ENCODE results near the gene GRAMD1A.
A peak's percentile ranks its signal among the peaks of the same experiment; 100 is the strongest.

GRAMD1A gene

DNA sequence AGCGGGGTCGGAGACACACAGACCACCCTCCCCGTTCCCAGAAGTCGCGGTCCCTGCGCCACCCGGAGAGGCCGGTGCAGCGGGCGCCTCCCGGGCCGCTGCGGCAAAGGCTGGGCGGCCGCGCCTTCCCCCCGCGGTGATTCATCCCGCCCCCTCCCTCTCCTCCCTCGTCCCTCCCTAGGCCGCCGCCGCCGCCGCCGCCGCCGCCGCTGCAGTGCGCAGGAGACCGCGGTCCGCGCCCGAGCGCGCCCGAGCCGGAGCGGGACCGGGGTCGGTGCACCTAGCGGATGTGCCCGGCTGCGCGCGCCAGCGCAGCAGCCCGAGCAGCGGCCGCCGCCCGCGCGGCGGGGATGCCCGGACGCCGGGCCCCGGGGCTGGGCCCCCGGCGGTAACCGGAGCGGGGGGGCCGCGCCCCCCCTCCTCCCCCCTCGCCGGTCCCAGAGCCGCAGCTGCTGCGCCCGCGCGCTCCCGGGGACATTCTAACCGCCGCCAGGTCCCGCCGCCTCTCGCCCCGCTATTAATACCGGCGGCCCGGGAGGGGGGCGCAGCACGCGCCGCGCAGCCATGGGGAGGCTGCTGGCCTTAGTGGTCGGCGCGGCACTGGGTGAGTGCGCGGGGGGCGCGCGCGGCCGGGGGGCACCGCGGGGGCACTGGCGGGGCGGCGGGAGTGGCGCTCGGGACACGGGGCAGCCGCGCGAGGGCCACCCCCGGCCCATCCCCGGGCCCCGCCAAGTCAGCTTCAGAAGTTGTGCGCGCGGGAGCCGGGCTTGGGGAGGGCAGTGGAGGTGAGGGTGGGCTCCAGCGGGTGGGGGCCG lies 30.3 kb downstream of the GRAMD1A start, which contains the start of gene SCN1B:
Gene SCN1B (plus strand): TSS at position 214 of the 815 bp plus-strand sequence. CDS start 351 bp downstream, at position 565.
- Histone ChIP-seq H3K4me1 (peaks cover 0 to 21% (median 11%) of the 10 kb centered on the region in 4 donors), H3K4me3 (peak within 1 kb of the TSS; percentile 58 to 70), H3K27ac (peak within 1 kb of the TSS; percentile 45 to 57), H3K9me3 (no peaks in the 10 kb centered on the region), H3K27me3 (no peaks in the 10 kb centered on the region), H3K36me3 (peaks cover 7 to 41% (median 30%) of the 10 kb centered on the region in 3 donors)
- TF ChIP-seq, protein P1, sequence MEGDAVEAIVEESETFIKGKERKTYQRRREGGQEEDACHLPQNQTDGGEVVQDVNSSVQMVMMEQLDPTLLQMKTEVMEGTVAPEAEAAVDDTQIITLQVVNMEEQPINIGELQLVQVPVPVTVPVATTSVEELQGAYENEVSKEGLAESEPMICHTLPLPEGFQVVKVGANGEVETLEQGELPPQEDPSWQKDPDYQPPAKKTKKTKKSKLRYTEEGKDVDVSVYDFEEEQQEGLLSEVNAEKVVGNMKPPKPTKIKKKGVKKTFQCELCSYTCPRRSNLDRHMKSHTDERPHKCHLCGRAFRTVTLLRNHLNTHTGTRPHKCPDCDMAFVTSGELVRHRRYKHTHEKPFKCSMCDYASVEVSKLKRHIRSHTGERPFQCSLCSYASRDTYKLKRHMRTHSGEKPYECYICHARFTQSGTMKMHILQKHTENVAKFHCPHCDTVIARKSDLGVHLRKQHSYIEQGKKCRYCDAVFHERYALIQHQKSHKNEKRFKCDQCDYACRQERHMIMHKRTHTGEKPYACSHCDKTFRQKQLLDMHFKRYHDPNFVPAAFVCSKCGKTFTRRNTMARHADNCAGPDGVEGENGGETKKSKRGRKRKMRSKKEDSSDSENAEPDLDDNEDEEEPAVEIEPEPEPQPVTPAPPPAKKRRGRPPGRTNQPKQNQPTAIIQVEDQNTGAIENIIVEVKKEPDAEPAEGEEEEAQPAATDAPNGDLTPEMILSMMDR (IDR thresholded peaks at IDR 0.05) = no peak
- intact Hi-C loops (cut with DNase I; ENCODE audit: low total_unique reads) = no loop called here
- DNase-seq = peak; percentile 59 to 81

GRCh38 chr19:35031072-35031881 lies 31.2 kb downstream of the GRAMD1A start:
- no peaks in the 10 kb centered on the region for H3K27me3 ChIP-seq
- peaks cover 0 to 21% (median 11%) of the 10 kb centered on the region in 4 donors for H3K4me1 ChIP-seq
- H3K27ac ChIP-seq = peak overlapping the region; percentile 45 to 57

DNA sequence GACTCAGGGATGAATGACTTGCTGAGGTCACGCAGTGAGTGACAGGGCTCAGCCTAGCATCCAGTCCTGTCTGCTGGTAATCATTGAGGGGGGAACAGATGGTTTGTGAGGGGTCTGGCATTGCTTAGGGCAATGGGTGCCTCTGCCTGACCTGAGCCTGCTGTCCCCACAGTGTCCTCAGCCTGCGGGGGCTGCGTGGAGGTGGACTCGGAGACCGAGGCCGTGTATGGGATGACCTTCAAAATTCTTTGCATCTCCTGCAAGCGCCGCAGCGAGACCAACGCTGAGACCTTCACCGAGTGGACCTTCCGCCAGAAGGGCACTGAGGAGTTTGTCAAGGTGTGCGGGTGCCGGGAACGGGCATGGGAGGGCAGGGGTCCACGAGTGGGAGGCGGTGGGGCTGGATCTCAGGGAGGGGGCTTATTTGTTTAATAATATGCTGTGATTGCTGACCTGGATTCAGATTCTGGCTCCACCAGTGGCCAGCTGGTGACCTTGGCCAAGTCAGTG lies 32.3 kb downstream of the GRAMD1A start:
- DNase-seq = no peak
- H3K4me3 ChIP-seq = no peak overlapping the region
- peaks cover 0 to 21% (median 11%) of the 10 kb centered on the region in 4 donors for H3K4me1 ChIP-seq
- TF ChIP-seq, protein P1 (IDR thresholded peaks at IDR 0.05) = no peak
- peaks cover 0 to 22% (median 13%) of the 10 kb centered on the region in 3 donors for H3K36me3 ChIP-seq
- intact Hi-C loops (cut with DNase I; ENCODE audit: low total_unique reads) = no loop called here
- H3K9me3 ChIP-seq = no peaks in the 10 kb centered on the region
- H3K27ac ChIP-seq = no peak overlapping the region
- no peaks in the 10 kb centered on the region for H3K27me3 ChIP-seq

More at GRCh38 chr19:35031072-35031881, 31.2 kb downstream of the GRAMD1A start:
- peak overlapping the region; percentile 58 to 70 for H3K4me3 ChIP-seq
- DNase-seq = peak in 1 of 2 donors; percentile 60
- peaks cover 2 to 33% (median 22%) of the 10 kb centered on the region in 3 donors for H3K36me3 ChIP-seq
- no peaks in the 10 kb centered on the region for H3K9me3 ChIP-seq
- intact Hi-C loops (cut with DNase I; ENCODE audit: low total_unique reads) = no loop called here
- TF ChIP-seq, protein P1 (IDR thresholded peaks at IDR 0.05) = no peak

- H3K4me1 ChIP-seq = peaks cover 0 to 25% (median 15%) of the 10 kb centered on the region in 4 donors
- TF ChIP-seq, protein P1 (IDR thresholded peaks at IDR 0.05) = no peak
- H3K36me3 ChIP-seq = peaks cover 0 to 12% (median 8%) of the 10 kb centered on the region in 3 donors
- no peaks in the 10 kb centered on the region for H3K9me3 ChIP-seq
- intact Hi-C loops (cut with DNase I; ENCODE audit: low total_unique reads) = no loop called here
- no peak overlapping the region for H3K4me3 ChIP-seq
- DNase-seq = no peak
- no peaks in the 10 kb centered on the region for H3K27me3 ChIP-seq
- no peak overlapping the region for H3K27ac ChIP-seq
Measured at GRCh38 chr19:35033067-35034004, 33.2 kb downstream of the GRAMD1A start.

Measured in tibial artery (tissue), 4 donors.